Fibroblast of pulmonary artery (primary cell): ENCODE data around the gene EPHB4.
A peak's percentile ranks its signal among the peaks of the same experiment; 100 is the strongest.

Source experiments
- DNase-seq: peaks from one replicate; pipeline ENCODE4 v3.0.0-alpha.2; 2010; ENCODE audit warnings: low read depth
- H3K4me3 ChIP-seq: replicated peaks from 2 replicates; pipeline ENCODE4 v1.5.1; 2011; ENCODE audit warnings: low read depth, mild to moderate bottlenecking, control low read depth, low read length, moderate library complexity
- TF ChIP-seq, protein P1 (sequence below): IDR thresholded peaks from 2 replicates; pipeline ENCODE4 v1.5.1; 2011; ENCODE audit warnings: mild to moderate bottlenecking, control low read depth, low read length, inconsistent platforms; ENCODE audit errors: missing control alignments

Gene EPHB4

GRCh38 chr7:100825215-100825671, 2.1 kb downstream of the EPHB4 start:
- DNase-seq = peak; percentile 39
- peak overlapping the region; percentile 77 for H3K4me3 ChIP-seq
- TF ChIP-seq, protein P1, sequence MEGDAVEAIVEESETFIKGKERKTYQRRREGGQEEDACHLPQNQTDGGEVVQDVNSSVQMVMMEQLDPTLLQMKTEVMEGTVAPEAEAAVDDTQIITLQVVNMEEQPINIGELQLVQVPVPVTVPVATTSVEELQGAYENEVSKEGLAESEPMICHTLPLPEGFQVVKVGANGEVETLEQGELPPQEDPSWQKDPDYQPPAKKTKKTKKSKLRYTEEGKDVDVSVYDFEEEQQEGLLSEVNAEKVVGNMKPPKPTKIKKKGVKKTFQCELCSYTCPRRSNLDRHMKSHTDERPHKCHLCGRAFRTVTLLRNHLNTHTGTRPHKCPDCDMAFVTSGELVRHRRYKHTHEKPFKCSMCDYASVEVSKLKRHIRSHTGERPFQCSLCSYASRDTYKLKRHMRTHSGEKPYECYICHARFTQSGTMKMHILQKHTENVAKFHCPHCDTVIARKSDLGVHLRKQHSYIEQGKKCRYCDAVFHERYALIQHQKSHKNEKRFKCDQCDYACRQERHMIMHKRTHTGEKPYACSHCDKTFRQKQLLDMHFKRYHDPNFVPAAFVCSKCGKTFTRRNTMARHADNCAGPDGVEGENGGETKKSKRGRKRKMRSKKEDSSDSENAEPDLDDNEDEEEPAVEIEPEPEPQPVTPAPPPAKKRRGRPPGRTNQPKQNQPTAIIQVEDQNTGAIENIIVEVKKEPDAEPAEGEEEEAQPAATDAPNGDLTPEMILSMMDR = no peak

GRCh38 chr7:100824499-100825214, 2.7 kb downstream of the EPHB4 start:
- DNase-seq = no peak
- peak overlapping the region; percentile 77 for H3K4me3 ChIP-seq
- TF ChIP-seq, protein P1 = no peak

DNA sequence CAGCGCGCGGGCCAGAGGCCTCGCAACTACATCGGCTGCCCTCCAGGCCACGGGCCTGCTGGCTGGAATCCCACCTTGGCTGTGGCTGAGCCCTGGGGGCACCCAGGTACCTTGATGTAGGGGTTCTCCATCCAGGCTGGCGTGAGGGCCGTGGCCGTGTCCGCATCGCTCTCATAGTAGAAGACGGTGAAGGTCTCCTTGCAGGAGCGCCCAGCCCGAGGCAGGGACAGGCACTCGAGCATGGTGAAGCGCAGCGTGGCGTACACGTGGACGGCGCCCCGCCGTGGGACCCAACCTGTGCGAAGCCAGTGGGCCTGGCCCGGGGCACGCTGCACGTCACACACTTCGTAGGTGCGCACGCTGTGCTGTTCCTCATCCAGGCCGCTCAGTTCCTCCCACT, 3.8 kb downstream of the EPHB4 start:
- H3K4me3 ChIP-seq = no peak overlapping the region
- TF ChIP-seq, protein P1 = no peak
- DNase-seq = no peak

GRCh38 chr7:100823140-100823525, 4.2 kb downstream of the EPHB4 start:
- H3K4me3 ChIP-seq = no peak overlapping the region
- no peak for DNase-seq
- TF ChIP-seq, protein P1 = no peak

DNA sequence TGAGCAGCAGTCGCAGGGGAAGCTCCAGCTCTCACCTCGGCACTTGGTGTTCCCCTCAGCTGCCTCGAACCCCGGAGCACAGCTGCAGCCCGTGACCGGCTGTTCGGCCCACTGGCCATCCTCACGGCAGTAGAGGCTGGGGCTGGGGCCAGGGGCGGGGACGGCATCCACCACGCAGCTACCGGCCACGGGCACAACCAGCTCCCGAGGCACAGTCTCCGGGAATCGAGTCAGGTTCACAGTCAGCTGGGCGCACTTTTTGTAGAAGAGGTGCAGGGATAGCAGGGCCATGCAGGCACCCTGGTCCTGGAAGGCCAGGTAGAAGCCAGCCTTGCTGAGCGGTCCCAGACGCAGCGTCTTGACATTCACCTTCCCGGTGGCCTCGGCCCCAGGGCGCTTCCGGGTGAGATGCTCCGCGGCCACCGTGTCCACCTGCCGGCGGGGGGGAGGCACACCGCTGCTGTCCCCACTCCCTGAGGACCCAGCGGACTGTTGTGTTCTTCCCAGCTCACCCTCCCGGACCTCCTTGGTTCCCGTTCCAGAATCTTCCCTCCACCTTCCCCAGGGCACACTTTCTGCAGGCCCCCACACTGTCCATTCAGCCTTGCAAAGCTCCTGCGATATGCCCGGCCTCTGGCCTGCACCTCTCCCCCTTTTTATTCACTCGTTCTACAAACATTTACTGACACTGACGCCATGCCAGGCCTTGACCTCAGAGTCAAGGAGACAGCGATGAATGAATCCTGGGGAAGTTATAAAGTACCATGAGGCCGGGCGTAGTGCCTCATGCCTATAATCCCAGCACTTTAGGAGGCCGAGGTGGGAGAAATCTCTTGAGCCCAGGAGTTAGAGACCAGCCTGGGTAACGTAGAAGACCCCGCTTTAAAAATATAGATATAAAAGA, 4.8 kb downstream of the EPHB4 start:
- H3K4me3 ChIP-seq = no peak overlapping the region
- TF ChIP-seq, protein P1 = no peak
- no peak for DNase-seq

DNA sequence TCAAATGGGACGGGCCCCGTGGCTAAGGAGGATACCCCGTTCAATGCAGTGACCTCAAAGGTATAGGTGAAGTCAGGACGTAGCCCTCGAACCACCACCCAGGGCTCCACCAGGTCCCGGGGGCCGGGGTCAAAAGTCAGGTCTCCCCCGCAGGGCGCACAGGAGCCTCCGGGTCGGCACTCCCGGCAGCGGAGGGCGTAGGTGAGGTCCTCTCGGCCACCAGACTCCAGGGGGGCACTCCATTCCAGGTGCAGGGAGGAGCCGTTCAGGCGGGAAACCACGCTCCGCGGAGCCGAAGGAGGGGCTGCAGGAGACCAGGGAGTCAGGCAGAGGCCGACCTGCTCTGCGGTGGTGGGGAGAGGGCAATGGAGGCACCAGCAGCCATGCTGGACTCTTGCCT, 7.7 kb downstream of the EPHB4 start:
- TF ChIP-seq, protein P1 = no peak

More for the DNA sequence above, 7.7 kb downstream of the EPHB4 start:
- H3K4me3 ChIP-seq = no peak overlapping the region
- DNase-seq = no peak
